Thoracic aorta (tissue), 2 donors: ENCODE results near the gene ERC1. TPM values are rescaled to one million over a fixed set of nuclear protein-coding genes. Genes with fewer than 3 reads are reported as not detected.
A peak's percentile ranks its signal among the peaks of the same experiment; 100 is the strongest.

Experiments
- ATAC-seq: fragments of 150-250 bp; one replicate; pipeline ENCODE4 v1.8.0; 2017; ENCODE audit warnings: low read depth; ENCODE audit not compliant: insufficient number of reproducible peaks, low FRiP score
- DNase-seq: peaks from one replicate; pipeline ENCODE4 v3.0.0-alpha.2; 2020; ENCODE audit warnings: low spot score
- H3K27ac ChIP-seq, 2 donors: fragments of 200-600 bp; sonication (generic); 1 replicate in 1 of 2; 2 replicates in 1 of 2; pipeline ENCODE4 v1.5.1; 2016; ENCODE audit warnings: mild to moderate bottlenecking in 2 of 2, moderate library complexity in 2 of 2
- H3K27me3 ChIP-seq: fragments of 200-600 bp; sonication (generic); replicated peaks from 2 replicates; pipeline ENCODE4 v1.6.0; 2016; ENCODE audit warnings: mild to moderate bottlenecking; ENCODE audit not compliant: insufficient read depth
- H3K36me3 ChIP-seq: fragments of 200-600 bp; sonication (generic); one replicate; pipeline ENCODE4 v1.5.1; 2016
- H3K4me1 ChIP-seq, 2 donors: fragments of 200-600 bp; sonication (generic); 1 replicate in 1 of 2; 2 replicates in 1 of 2; pipeline versions ENCODE4 v1.5.1 to v1.6.0; 2016; ENCODE audit warnings: low read depth in 2 of 2, mild to moderate bottlenecking in 1 of 2; ENCODE audit not compliant: control insufficient read depth in 1 of 2
- H3K4me3 ChIP-seq: fragments of 200-600 bp; sonication (generic); 2 replicates; pipeline ENCODE4 v1.5.1; 2016; ENCODE audit warnings: mild to moderate bottlenecking
- H3K9me3 ChIP-seq: fragments of 200-600 bp; sonication (generic); 2 replicates; pipeline ENCODE4 v1.5.1; 2016
- CTCF ChIP-seq: fragments of 200-600 bp; sonication (generic); IDR thresholded peaks from one replicate; pipeline ENCODE4 v1.5.1; 2019; ENCODE audit warnings: antibody characterized with exemption
- total RNA-seq, 2 donors: library from RNA; depleted of rRNA; stranded (reverse); fragments of >200 nt; gene quantifications; one replicate each; pipeline versions ENCODE4 v1.1.0 to v1.2.3, GENCODE V29; 2016

Gene ERC1
- total RNA-seq, 2 donors from 2014 or later, result 45.8 to 80.0 TPM

GRCh38 chr12:1080520-1081223 lies 89.6 kb downstream of the ERC1 start:
- H3K4me3 ChIP-seq, result no peak overlapping the region
- peaks cover 7 to 29% of the 10 kb centered on the region in 2 donors for H3K4me1 ChIP-seq
- no peak for TF ChIP-seq CTCF
- ATAC-seq (no peak), DNase-seq (no peak)
- no peaks in the 10 kb centered on the region for H3K27me3 ChIP-seq
- H3K27ac ChIP-seq, result no peak overlapping the region
- H3K36me3 ChIP-seq, result no peaks in the 10 kb centered on the region
- H3K9me3 ChIP-seq, result no peaks in the 10 kb centered on the region

GRCh38 chr12:1083151-1083888 lies 92.3 kb downstream of the ERC1 start:
- H3K4me1 ChIP-seq, result peaks cover 7 to 14% of the 10 kb centered on the region in 2 donors
- no peaks in the 10 kb centered on the region for H3K9me3 ChIP-seq
- no peaks in the 10 kb centered on the region for H3K27me3 ChIP-seq
- no peak for DNase-seq
- no peak for ATAC-seq
- H3K27ac ChIP-seq, result peak overlapping the region; percentile 75 to 89
- no peaks in the 10 kb centered on the region for H3K36me3 ChIP-seq
- no peak for TF ChIP-seq CTCF
- H3K4me3 ChIP-seq, result peak overlapping the region; percentile 66

- Histone ChIP-seq H3K27ac (peak overlapping the region; percentile 75 to 89), H3K27me3 (no peaks in the 10 kb centered on the region), H3K4me3 (peak overlapping the region; percentile 66), H3K36me3 (no peaks in the 10 kb centered on the region), H3K4me1 (peaks cover 7 to 14% of the 10 kb centered on the region in 2 donors), H3K9me3 (no peaks in the 10 kb centered on the region)
- DNase-seq (peak; percentile 9), ATAC-seq (no peak)
- no peak for TF ChIP-seq CTCF
Measured at GRCh38 chr12:1083889-1084262, 92.9 kb downstream of the ERC1 start.

GRCh38 chr12:1091350-1091749 lies 100.3 kb downstream of the ERC1 start:
- no peaks in the 10 kb centered on the region for H3K9me3 ChIP-seq
- DNase-seq, result no peak
- H3K27ac ChIP-seq, result no peak overlapping the region
- H3K4me1 ChIP-seq, result peaks cover 0 to 5% of the 10 kb centered on the region in 2 donors
- H3K4me3 ChIP-seq, result no peak overlapping the region
- no peaks in the 10 kb centered on the region for H3K27me3 ChIP-seq
- no peaks in the 10 kb centered on the region for H3K36me3 ChIP-seq
- TF ChIP-seq CTCF, result no peak
- ATAC-seq, result no peak

GRCh38 chr12:1093166-1093751 lies 102.2 kb downstream of the ERC1 start:
- Histone ChIP-seq H3K4me3 (no peak overlapping the region), H3K27ac (no peak overlapping the region), H3K27me3 (no peaks in the 10 kb centered on the region), H3K9me3 (no peaks in the 10 kb centered on the region), H3K4me1 (peaks cover 0 to 5% of the 10 kb centered on the region in 2 donors), H3K36me3 (no peaks in the 10 kb centered on the region)
- TF ChIP-seq CTCF, result peak; percentile 76
- ATAC-seq (peak; percentile 82), DNase-seq (no peak)
